ENCODE results near the gene TBC1D10B. TPM values are rescaled to one million over a fixed set of nuclear protein-coding genes. Genes with fewer than 3 reads are reported as not detected.

TBC1D10B gene
- total and polyA plus RNA-seq, 2 donors (not counting 1 experiment from before 2014, with no cell fraction given): 23.5 to 58.0 TPM

DNA sequence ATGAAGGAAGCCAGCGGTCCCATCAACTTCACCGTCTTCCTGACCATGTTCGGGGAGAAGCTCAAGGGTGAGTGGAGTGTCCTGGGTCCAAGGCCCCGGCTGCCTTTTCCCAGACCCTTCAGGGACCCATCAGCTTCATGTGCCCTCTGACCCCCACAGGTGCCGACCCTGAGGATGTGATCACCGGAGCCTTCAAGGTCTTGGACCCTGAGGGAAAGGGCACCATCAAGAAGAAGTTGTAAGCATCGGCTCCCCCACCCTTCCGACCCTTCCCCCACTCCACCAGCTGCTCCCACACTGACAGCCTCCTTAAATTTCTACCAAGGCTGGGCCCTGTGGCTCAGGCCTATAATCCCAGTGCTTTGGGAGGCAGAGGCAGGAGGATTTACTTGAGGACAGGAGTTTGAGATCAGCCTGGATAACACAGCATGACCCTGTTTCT, 6.2 kb upstream of the TBC1D10B start:
- Histone ChIP-seq H2AFZ (ENCODE audit: insufficient read depth, low read depth, low read length, poor library complexity, severe bottlenecking) (no peak overlapping the region), H3K4me1 (ENCODE audit: control insufficient read depth in 2 of 2, insufficient read depth in 2 of 2, low read length in 2 of 2) (peaks cover 18 to 48% of the 10 kb centered on the region in 2 donors), H3K79me2 (ENCODE audit: control insufficient read depth, insufficient read depth, low read length) (peaks cover 30% of the 10 kb centered on the region), H3K36me3 (replicated peaks in 1 of 2; ENCODE audit: control extremely low read depth in 1 of 2, control insufficient read depth in 1 of 2, extremely low read depth in 1 of 2, insufficient read depth in 2 of 2, low read length in 1 of 2) (peaks cover 0 to 2% of the 10 kb centered on the region in 2 experiments), H3K27ac (ENCODE audit: low read length in 2 of 2) (peak overlapping the region; percentile 97 to 100), H3K9ac (ENCODE audit: low read length) (no peak overlapping the region), H3K9me3 (ENCODE audit: control extremely low read depth in 1 of 3, control insufficient read depth in 2 of 3, insufficient read depth in 1 of 3, low read length in 2 of 3) (peaks cover 0 to 2% (median 0%) of the 10 kb centered on the region in 3 donors), H3K27me3 (replicated peaks in 1 of 4; ENCODE audit: control extremely low read depth in 1 of 4, control insufficient read depth in 3 of 4, insufficient read depth in 4 of 4, low read length in 3 of 4) (no peaks in the 10 kb centered on the region), H3K4me3 (ENCODE audit: control extremely low read depth in 1 of 5, extremely low read depth in 1 of 5, insufficient read depth in 1 of 5, low read depth in 2 of 5, low read length in 4 of 5) (no peak overlapping the region), H3K4me2 (replicated peaks; ENCODE audit: low read depth, low read length, poor library complexity, severe bottlenecking) (peak overlapping the region; percentile 100), H4K20me1 (ENCODE audit: control insufficient read depth, insufficient read depth, low read length, poor library complexity, severe bottlenecking) (no peaks in the 10 kb centered on the region)
- Mint-ChIP-seq H3K4me3 (no peak overlapping the region), H3K27me3 (no peaks in the 10 kb centered on the region), H3K9me3 (ENCODE audit: insufficient read depth) (no peaks in the 10 kb centered on the region), H3K27ac (peak overlapping the region; percentile 100), H3K4me1 (peaks cover 44% of the 10 kb centered on the region)
- no peak for ATAC-seq (ENCODE audit: low read depth)
- ChIA-PET CTCF (no interaction called here), POLR2A (interaction anchor here (0.7 to 3.0 kb wide), 2 partner anchors 19 to 29 kb away, joined by 3 to 11 read pairs; partner anchors contain the start of gene ZNF48)
- intact Hi-C loops (cut with micrococcal nuclease): loop anchor here (5.0 to 10.0 kb wide), 4 partner anchors 96 to 1452 kb away; partner anchors contain the start of genes ALDOA, ITGAL, RABEP2 and TBX6
- TF ChIP-seq CTCF (IDR thresholded peaks at IDR 0.05) (no peak), EZH2 (IDR thresholded peaks at IDR 0.05; ENCODE audit: borderline replicate concordance, insufficient read depth, low read depth, low read length, poor library complexity, severe bottlenecking) (no peak)
- DNase-seq: peak; percentile 21
- 96% methylated on average over 5 of the region's 8 CpGs for WGBS (ENCODE audit: insufficient coverage)

GRCh38 chr16:30375864-30376263, 5.6 kb upstream of the TBC1D10B start:
- H3K4me1 Mint-ChIP-seq: peaks cover 46% of the 10 kb centered on the region
- TF ChIP-seq EZH2 (IDR thresholded peaks at IDR 0.05; ENCODE audit: borderline replicate concordance, insufficient read depth, low read depth, low read length, poor library complexity, severe bottlenecking): no peak
- no peak for TF ChIP-seq CTCF (IDR thresholded peaks at IDR 0.05)
- H3K9ac ChIP-seq (ENCODE audit: low read length): no peak overlapping the region
- POLR2A ChIA-PET: interaction anchor here (3.0 kb wide), 1 partner anchor 20 kb away, joined by 11 read pairs; the partner anchor contains the start of gene ZNF48
- DNase-seq (no peak), ATAC-seq (ENCODE audit: low read depth) (no peak)
- no peak overlapping the region for H2AFZ ChIP-seq (ENCODE audit: insufficient read depth, low read depth, low read length, poor library complexity, severe bottlenecking)
- peaks cover 17 to 47% of the 10 kb centered on the region in 2 donors for H3K4me1 ChIP-seq (ENCODE audit: control insufficient read depth in 2 of 2, insufficient read depth in 2 of 2, low read length in 2 of 2)
- no peaks in the 10 kb centered on the region for H3K27me3 Mint-ChIP-seq
- peaks cover 0 to 2% (median 0%) of the 10 kb centered on the region in 3 donors for H3K9me3 ChIP-seq (ENCODE audit: control extremely low read depth in 1 of 3, control insufficient read depth in 2 of 3, insufficient read depth in 1 of 3, low read length in 2 of 3)
- peaks cover 0 to 2% of the 10 kb centered on the region in 2 experiments for H3K36me3 ChIP-seq (replicated peaks in 1 of 2; ENCODE audit: control extremely low read depth in 1 of 2, control insufficient read depth in 1 of 2, extremely low read depth in 1 of 2, insufficient read depth in 2 of 2, low read length in 1 of 2)
- H3K9me3 Mint-ChIP-seq (ENCODE audit: insufficient read depth): no peaks in the 10 kb centered on the region
- peak overlapping the region; percentile 65 for H3K27ac Mint-ChIP-seq
- no peak overlapping the region for H3K4me3 ChIP-seq (ENCODE audit: control extremely low read depth in 1 of 5, extremely low read depth in 1 of 5, insufficient read depth in 1 of 5, low read depth in 2 of 5, low read length in 4 of 5)
- H3K27ac ChIP-seq (ENCODE audit: low read length in 2 of 2): peak overlapping the region in 1 of 2 donors; percentile 100
- H3K4me3 Mint-ChIP-seq: no peak overlapping the region
- CTCF ChIA-PET: no interaction called here
- H3K4me2 ChIP-seq (replicated peaks; ENCODE audit: low read depth, low read length, poor library complexity, severe bottlenecking): no peak overlapping the region
- H3K27me3 ChIP-seq (replicated peaks in 1 of 4; ENCODE audit: control extremely low read depth in 1 of 4, control insufficient read depth in 3 of 4, insufficient read depth in 4 of 4, low read length in 3 of 4): no peaks in the 10 kb centered on the region
- intact Hi-C loops (cut with micrococcal nuclease): loop anchor here (5.0 to 10.0 kb wide), 4 partner anchors 96 to 1451 kb away; partner anchors contain the start of genes ALDOA, ITGAL, RABEP2 and TBX6
- 100% methylated on average over 5 of the region's 8 CpGs for WGBS (ENCODE audit: insufficient coverage)
- no peaks in the 10 kb centered on the region for H4K20me1 ChIP-seq (ENCODE audit: control insufficient read depth, insufficient read depth, low read length, poor library complexity, severe bottlenecking)
- peaks cover 24% of the 10 kb centered on the region for H3K79me2 ChIP-seq (ENCODE audit: control insufficient read depth, insufficient read depth, low read length)
